ENCODE data around the gene SEMG1. TPM values are rescaled to one million over a fixed set of nuclear protein-coding genes. Genes with fewer than 3 reads are reported as not detected.

The SEMG1 gene
- total and polyA plus RNA-seq, 2 of the 8 experiments (the other 6 are each of a cell fraction or from before 2014, with no cell fraction given): 3.0 to 5.8 TPM

DNA sequence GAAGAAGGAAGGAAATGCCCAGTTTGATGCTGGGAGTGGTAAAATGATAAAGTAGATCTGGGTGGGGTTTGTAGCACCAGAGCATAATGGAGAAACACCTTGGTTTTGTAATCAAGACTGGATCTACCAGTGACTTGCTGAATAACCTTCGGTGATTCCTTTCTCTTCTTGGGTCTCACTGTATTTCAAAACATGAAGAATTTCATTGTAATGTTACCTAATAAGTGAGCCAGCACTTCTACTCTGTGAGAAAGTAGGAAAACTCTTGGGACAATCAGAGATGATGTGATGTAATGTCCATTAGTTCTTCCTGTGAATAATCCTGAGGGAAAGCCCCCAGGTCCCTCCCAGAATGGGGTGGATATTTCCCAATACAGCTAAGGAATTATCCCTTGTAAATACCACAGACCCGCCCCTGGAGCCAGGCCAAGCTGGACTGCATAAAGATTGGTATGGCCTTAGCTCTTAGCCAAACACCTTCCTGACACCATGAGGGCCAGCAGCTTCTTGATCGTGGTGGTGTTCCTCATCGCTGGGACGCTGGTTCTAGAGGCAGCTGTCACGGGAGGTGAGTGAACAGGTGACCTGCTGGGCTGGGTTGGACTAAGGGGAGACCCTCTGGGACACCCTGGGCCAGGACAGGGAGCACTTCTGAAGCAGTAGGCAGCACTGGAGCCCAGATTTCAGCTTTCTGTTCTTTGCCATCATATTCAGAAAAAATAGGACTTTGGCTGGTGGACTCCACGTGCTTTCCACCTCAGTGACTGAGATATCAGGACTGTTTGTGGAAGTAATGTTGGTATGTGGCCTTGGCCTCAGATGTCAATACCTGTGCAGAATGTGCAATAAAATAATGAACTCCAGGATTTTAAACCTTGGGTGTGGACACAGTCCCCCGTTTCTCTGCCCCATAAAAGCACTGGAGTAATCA, 32.1 kb upstream of the SEMG1 start, which contains the start of gene PI3:
Gene PI3, plus strand, starts transcription at position 469 of the 931 bp plus-strand sequence. Its CDS starts 21 bp downstream, at position 490.
- no peak within 1 kb of the TSS for H3K27ac ChIP-seq (ENCODE audit: low read depth, low read length)
- no peak within 1 kb of the TSS for H2BK15ac ChIP-seq (ENCODE audit: low read length)
- H3K79me1 ChIP-seq (ENCODE audit: low read depth, low read length): no peaks in the 10 kb centered on the region
- TF ChIP-seq SUZ12 (IDR thresholded peaks at IDR 0.05; ENCODE audit: low read length) (no peak), EZH2 (IDR thresholded peaks at IDR 0.05; ENCODE audit: low read depth, low read length, severe bottlenecking) (no peak), TAF1 (IDR thresholded peaks at IDR 0.05; ENCODE audit: low read depth, low read length) (no peak), HDAC2 (IDR thresholded peaks at IDR 0.05; ENCODE audit: borderline replicate concordance in 1 of 2, low read depth in 2 of 2, low read length in 2 of 2) (no peak), MAFK (IDR thresholded peaks at IDR 0.05; ENCODE audit: low read depth, low read length) (no peak), SP1 (IDR thresholded peaks at IDR 0.05; ENCODE audit: low read depth, low read length) (no peak), MAX (IDR thresholded peaks at IDR 0.05) (no peak), TAF7 (optimal IDR thresholded peaks at IDR 0.05; ENCODE audit: borderline replicate concordance, low read depth, low read length) (no peak)
- H3K23ac ChIP-seq (ENCODE audit: insufficient read length): no peak within 1 kb of the TSS
- H3K9ac ChIP-seq (replicated peaks in 1 of 4; ENCODE audit: extremely low read depth in 1 of 4, low read depth in 3 of 4, low read length in 3 of 4): no peak within 1 kb of the TSS
- ChIA-PET CTCF (ENCODE audit: partially characterized antibody) (interaction anchor here (0.6 to 1.6 kb wide), 4 partner anchors 13 to 116 kb away, joined by 3 to 4 read pairs (median 3); no protein-coding TSS in a partner anchor), POLR2A (ENCODE audit: partially characterized antibody) (no interaction called here)
- no peaks in the 10 kb centered on the region for H3K27me3 ChIP-seq (replicated peaks in 1 of 4; ENCODE audit: control insufficient read depth in 3 of 4, extremely low read depth in 1 of 4, insufficient read depth in 3 of 4, low read length in 3 of 4)
- no peak within 1 kb of the TSS for H4K91ac ChIP-seq (replicated peaks; ENCODE audit: insufficient read length, low read length)
- 79% methylated on average over 8 of the region's 8 CpGs; no CpG with 5 or more reads in 1 of the 2 experiments for WGBS, 2 experiments (ENCODE audit: extremely low coverage in 1 of 2, insufficient coverage in 1 of 2, insufficient read length in 1 of 2, insufficient replicate concordance in 2 of 2, low coverage in 1 of 2, low lambda C conversion rate in 2 of 2, missing lambda C conversion rate in 1 of 2)
- H2BK12ac ChIP-seq (ENCODE audit: low read depth, low read length): no peak within 1 kb of the TSS
- no peak within 1 kb of the TSS for H3K4me2 ChIP-seq (ENCODE audit: insufficient read depth in 1 of 2, low read depth in 2 of 2, low read length in 2 of 2)
- H3K4me3 ChIP-seq (ENCODE audit: extremely low read depth in 1 of 4, insufficient read depth in 2 of 4, low read depth in 3 of 4, low read length in 4 of 4): no peak within 1 kb of the TSS
- no peak within 1 kb of the TSS for H2AK5ac ChIP-seq (ENCODE audit: low read depth, low read length)
- no peaks in the 10 kb centered on the region for H4K20me1 ChIP-seq (replicated peaks in 1 of 2; ENCODE audit: control insufficient read depth in 1 of 2, insufficient read depth in 2 of 2, low read length in 2 of 2)
- H4K8ac ChIP-seq (ENCODE audit: extremely low read depth, insufficient read depth, low read length): no peak within 1 kb of the TSS
- no peaks in the 10 kb centered on the region for H3K23me2 ChIP-seq (ENCODE audit: low read depth, low read length)
- H3K56ac ChIP-seq (replicated peaks; ENCODE audit: insufficient read length, low read depth, low read length): no peak within 1 kb of the TSS
- no peak within 1 kb of the TSS for H4K5ac ChIP-seq (ENCODE audit: insufficient read length, low read depth, low read length)
- no peaks in the 10 kb centered on the region for H3K9me3 ChIP-seq (ENCODE audit: insufficient read depth in 2 of 2, low read depth in 1 of 2, low read length in 1 of 2)
- H2BK5ac ChIP-seq (ENCODE audit: low read depth, low read length): no peak within 1 kb of the TSS
- H2BK20ac ChIP-seq (ENCODE audit: low read length): no peak within 1 kb of the TSS
- no peaks in the 10 kb centered on the region for H3K4me1 ChIP-seq (replicated peaks in 1 of 4; ENCODE audit: control insufficient read depth in 3 of 4, insufficient read depth in 4 of 4, low read length in 3 of 4)
- H3K36me3 ChIP-seq (ENCODE audit: control insufficient read depth in 2 of 4, insufficient read depth in 4 of 4, low read length in 3 of 4): no peaks in the 10 kb centered on the region
- FAIRE-seq: no peak
- H2BK120ac ChIP-seq (replicated peaks; ENCODE audit: low read depth, low read length): no peak within 1 kb of the TSS
- H3K79me2 ChIP-seq (ENCODE audit: control insufficient read depth in 1 of 2, insufficient read depth in 2 of 2, low read length in 2 of 2): no peaks in the 10 kb centered on the region
- no peak within 1 kb of the TSS for H3K14ac ChIP-seq (ENCODE audit: insufficient read length)
- no peak within 1 kb of the TSS for H2AFZ ChIP-seq (ENCODE audit: low read length)
- no peak for DNase-seq (ENCODE audit: low read depth in 1 of 2, low spot score in 2 of 2)
- no peak within 1 kb of the TSS for H3K18ac ChIP-seq (ENCODE audit: extremely low read depth, low read length)
- H3K4ac ChIP-seq (replicated peaks; ENCODE audit: insufficient read length, low read depth, low read length): no peak within 1 kb of the TSS

Data from H1 (cell line).